HG03558 (cell line): ENCODE results near the gene DPP8.
"Not testable (repeated sequence)": the region's sequence is repeated elsewhere in the genome, so short reads cannot be mapped to it uniquely, and the experiment has no call there.

Experiments
- ATAC-seq: cut with Tn5 transposase; IDR thresholded peaks from one replicate; pipeline ENCODE4 v1.9.1; 2021; ENCODE audit warnings: moderate number of reproducible peaks; ENCODE audit not compliant: unreplicated experiment; ENCODE audit errors: extremely low read depth

DPP8 gene

DNA sequence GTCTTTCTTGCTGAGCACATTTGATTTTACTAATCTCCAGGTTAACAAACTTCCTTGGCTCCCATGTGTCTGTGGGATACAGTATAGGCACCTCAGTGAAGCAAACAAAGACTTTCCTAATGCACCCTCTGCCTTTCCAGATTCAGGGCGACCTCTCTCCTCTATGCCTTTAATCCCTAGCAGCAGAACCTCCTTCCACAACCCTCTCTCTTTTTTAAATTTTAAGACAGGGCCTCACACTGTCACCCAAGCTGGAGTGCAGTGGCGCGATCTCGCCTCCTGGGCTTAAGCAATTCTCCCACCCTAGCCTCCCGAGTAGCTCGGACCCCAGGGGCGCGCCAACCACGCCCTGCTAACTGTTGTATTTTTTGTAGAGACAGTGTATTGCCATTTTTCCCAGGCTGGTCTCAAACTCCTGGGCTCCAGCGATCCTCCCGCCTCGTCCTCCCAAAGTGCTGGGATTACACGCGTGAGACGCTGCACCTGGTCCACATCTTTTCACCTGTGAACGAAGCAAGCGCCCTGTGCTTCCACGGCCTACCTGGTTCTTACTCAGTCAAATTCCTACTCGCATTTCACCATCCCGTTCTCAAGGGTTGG is 11.1 kb upstream of the DPP8 start:
- ATAC-seq = no peak

DNA sequence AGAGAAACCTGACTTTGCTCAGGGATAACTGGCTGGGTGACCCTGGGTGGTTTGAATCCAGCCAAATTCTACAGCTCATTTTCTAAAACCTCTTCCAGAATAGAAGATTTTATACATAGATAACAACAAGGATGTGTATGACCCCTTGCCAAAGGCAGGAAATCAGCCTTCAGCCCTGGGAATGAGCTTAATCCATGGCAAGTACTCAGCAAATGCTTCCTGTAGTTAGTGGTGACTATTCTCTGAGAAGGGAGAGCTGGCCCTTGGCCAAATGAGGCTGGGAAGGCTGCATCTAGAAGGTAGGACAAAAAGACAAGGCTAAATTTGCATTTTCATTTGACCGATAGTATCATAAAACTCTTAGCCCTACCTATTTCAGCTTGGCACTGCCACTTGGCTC is 8.1 kb upstream of the DPP8 start:
- no peak for ATAC-seq

DNA sequence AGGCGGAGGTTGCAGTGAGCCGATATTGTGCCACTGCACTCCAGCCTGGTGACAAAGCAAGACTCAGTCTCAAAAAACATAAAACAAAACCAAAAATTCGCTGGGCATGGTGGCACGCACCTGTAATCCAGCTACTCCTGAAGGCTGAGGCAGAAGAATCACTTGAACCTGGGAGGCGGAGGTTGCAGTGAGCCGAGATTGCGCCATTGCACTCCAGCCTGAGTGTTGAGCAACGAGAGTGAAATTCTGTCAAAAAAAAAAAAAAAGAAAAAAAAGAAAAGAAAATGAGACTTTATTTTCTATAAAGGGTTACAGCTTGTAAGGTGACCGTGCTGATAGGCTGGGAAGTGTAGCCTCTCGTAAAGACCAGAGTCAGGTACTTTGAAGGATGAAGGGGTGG is 6.7 kb upstream of the DPP8 start:
- ATAC-seq = no peak

DNA sequence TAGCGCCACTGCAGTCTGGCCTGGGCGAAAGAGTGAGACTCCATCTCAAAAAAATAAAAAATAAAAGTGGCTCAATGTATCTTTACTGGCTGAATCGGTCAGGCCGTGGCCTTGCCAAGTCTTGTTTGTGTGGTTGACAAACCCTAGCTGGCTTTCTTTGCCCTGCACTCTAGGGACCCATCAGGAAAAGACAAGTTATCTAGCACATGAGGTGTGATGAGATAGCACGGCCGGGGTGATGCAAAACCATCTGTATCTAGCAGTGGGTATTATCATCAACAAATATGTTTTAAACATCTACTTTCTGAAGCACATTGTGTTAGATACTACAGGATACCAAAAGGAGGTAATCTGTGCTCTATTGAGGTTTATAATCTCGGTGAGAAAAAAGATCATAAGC is 3.9 kb upstream of the DPP8 start:
- ATAC-seq = no peak

DNA sequence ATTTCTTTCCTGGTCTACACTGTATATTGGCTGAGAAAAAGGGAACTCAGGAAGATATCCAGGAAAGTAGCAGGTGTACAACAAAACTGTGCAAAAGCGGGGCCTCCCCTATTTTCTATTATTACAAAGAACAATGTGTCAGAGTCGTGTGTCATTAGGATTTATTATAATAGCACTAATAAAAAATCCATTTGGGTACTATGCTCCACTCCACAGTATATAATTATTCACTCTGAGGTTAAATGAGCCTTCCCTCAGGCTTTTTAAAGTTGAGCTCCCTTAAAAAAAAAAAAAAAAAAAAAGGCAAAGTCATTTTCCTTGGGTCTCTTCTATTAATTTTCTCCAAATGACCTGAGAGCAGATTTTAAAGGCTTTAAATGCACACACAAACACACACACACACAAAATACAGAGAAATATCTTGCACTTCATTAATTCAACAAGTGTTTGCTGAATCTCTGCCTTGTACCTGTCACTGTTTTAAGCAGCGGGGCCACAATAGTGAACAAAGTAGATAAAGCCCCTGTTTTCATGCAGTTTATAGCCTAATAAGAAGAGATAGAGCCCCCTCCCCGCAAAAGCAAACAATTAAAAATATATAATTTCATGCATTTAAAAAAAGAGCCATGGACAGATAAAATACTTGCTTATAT is 1.3 kb upstream of the DPP8 start:
- no peak for ATAC-seq

DNA sequence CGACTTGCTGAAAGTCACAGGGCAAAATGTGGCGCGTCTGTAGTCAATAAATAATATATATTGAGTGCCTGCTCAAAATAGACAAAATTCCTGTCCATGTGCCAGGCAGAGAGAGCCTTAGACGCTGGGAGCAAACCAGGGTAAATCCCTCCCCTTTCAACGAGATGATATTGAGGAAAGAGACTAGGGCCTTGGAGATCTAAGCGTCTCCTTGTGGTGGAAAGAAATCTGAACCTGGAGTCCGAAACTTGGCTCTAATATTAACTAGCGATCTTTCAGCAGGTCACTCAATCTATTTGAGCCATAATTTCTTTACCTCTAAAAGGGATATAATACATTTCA is 348 bp upstream of the DPP8 start:
- no peak for ATAC-seq

DNA sequence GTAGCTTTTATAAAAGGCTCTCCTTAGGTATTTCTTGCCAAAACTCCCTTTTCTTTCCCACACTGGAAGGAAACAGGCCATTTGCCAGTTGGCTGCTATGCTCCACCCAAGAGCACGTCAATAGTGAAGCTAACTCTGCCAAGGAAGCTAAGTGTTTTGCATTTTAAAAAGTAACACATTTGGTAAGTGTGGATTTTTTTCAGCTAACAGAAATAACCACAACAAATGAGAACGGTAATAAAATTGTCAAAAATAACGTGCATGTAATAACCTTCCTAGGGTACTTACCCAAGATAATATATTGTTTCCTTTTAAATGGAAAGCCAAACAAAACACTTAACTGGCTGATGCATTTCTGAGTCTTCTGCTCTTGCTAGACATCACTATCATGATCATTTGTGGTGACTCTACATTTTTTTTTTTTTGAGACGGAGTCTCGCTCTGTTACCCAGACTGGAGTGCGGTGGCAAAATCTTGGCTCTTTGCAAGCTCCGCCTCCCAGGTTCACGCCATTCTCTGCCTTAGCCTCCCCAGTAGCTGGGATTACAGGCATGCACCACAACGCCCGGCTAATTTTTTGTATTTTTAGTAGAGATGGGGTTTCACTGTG is 4.6 kb downstream of the DPP8 start:
- no peak for ATAC-seq

DNA sequence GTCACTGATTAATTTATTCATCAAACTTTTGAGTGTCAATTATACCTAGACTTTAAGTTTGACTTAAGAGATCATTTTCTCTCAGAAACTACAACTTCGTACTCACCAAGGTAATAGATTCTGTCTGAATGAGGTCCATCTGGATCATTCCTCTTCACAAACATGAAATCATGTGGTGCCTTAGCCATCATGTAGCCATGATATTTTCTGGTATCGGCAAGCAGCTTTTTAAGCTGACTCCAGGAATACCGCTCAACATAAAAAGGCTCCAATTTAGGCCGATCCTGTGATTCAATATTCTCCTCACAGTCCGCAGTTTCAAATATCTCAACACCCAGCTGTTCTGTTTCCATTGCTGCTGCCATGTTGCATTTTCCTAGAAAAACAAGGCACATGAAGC is 5.3 kb downstream of the DPP8 start:
- ATAC-seq = no peak

DNA sequence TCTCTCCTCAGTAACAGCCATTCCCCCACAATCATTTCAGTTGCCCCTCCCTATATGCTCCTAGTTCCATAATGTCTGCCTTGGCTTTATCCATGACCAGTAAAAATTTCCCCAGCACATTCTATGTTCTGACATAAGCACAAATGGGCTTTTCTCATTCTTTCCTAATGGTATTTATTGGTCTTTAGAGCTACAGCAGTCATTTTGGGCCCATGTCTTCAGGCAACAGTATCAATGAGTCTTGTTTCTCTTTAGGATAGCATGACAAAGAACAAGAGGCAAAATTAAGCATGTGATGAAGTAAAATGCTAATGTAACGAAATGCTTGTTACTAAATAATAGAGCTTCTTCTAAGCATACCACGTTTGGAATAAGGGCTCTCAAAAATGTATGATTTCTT is 8.2 kb downstream of the DPP8 start:
- ATAC-seq = no peak

DNA sequence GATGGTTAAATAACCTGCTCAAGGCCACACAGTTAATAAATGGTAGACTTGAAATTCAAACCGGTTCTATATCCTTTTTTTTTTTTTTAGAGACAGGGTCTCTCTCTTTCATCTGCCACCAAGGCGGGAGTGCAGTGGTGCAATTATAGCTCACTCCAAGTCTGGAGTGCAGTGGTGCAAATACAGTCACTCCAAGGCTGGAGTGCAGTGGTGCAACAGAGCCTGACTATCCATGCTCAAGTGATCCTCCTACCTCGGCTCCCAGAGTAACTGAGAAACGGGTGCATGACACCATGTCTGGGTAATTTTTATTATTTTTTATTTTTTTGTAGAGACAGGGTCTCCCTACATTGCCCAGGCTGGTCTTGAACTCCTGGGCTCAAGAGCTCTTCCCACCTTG is 23.4 kb downstream of the DPP8 start:
- no peak for ATAC-seq

DNA sequence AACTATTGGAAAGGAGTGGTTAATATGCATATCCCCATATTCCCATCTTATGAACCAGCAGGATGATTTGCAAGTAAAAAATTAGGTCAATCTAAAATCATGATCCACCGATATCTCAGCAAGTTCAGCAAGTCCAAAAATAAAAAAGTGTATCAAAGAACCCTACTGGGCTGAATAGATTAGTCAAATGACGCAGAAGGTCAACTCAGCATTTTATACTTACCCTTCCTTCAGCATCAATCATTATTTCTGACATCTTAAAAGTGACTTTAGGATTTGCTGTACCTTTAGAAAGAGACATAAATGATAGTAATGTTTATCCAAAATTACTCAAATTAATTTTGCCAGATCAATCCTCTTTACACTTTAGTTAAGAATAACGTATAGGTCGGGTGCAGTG is 32.6 kb downstream of the DPP8 start:
- no peak for ATAC-seq

DNA sequence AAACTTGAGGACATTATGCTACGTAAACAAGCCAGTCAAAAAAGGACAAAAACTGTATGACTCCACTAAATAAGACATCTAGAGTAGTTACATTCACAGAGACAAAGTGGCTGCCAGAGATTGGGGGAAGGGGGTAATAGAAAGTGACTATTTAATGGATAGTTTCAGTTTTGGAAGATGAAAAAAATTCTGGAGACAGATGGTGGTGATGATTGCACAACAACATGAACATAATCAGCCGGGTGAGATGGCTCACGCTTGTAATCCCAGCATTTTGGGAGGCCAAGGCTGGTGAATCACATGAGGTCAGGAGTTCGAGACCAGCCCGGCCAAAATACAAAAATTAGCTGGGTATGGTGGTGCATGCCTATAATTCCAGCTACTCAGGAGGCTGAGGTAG is 40.6 kb downstream of the DPP8 start:
- no peak for ATAC-seq

DNA sequence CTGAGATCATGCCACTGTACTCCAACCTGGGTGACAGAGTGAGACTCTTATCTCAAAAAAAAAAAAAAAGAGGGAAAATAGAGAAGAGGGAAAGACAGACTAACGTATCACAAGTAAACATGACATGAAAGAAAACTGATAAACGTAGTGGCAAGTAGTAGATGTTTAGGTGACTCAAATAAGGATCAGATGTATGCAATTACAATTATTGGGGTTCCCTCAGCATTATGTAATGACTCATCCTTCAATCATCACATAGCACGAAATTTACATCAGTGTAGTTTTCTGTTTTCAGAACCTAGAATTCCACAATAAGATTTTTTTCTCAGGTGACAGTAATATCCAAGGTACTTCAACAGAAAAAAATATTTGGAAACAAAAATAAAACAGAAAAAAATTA is 46.6 kb downstream of the DPP8 start:
- no peak for ATAC-seq

DNA sequence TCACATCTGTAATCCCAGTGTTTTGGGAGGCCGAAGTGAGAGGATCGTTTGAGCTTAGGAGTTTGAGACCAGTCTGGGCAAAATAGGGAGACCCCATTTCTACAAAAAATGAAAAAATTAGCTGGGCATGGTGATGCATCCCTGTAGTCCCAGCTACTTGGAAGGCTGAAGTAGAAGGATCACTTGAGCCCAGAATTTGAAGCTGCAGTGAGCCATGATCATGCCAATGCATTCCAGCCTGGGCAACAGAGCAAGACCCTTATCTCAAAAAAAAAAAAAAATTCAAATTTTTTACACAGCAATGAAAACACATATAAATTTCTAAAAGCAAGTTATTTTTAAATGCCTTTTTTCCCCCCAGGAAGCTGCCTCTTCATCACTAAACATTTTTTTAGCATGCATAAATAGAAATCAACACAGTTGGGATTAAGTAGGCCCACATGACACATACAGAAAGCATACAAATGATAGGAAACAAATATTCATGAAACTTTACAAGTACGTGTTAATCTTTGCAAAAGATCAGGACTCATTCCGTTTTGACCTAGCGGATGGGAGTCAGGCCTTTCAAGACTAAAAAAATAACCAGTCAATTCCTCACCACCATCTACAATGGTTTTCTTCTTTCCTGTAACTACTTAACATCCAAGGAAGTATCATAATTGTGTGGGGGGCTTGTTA is 49.1 kb downstream of the DPP8 start:
- no peak for ATAC-seq

DNA sequence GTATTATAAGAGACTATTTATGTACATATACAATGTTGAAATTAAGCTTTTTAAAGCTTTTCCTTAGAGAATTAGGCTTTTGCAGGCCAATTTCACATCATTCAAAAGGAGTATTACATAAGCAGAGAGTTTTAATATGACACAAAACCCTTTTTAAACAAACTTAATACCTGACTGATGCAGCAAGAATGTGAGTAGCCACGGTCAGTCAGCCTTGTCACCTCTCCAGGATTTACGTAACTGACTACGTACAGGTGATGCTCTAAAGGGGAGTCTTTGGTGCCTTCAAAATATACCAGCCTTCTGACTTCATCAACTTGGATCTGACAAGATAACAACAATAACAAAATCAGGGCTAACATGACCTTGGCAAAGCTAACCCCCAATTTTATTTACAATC is 50.6 kb downstream of the DPP8 start:
- no peak for ATAC-seq

DNA sequence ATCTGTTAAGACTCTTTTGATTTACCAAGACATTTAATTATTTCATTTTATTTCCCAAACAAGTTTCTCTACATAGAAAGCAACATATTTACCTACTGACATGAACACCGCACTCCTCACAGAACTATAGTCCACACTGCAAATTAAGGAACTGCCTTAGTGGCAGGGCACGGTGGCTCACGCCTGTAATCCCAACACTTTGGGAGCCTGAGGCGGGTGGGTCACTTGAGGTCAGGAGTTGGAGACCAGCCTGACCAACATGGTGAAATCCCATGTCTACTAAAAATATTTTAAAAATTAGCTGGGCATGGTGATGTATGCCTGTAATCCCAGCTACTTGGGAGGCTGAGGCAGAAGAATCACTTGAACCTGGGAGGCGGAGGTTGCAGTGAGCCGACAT is 54.4 kb downstream of the DPP8 start:
- not testable (repeated sequence) for ATAC-seq

DNA sequence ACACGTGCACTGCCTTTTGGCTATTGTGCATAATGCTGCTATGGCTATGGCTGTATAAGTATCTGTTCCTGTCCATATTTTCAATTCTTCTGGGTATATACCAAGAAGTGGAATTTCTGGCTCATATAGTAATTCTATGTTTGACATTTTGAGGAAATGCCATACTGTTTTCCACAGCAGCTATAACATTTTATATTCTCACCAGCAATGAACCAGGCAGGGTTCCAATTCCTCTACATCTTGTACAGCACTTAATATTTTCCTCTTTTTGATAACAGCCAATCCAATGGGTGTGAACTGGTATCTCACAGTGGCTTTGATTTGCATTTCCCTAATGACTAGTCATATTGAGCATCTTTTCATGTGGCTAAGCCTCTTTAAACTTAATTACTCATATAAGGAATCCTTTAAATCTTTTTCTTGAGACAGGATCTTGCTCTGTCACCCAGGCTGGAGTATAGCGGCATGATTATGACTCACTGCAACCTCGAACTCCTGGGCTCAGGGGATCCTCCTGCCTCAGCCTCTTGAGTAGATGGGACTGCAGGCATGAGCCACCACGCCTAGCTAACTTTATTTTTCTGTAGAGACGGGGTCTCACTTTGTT is 56.6 kb downstream of the DPP8 start:
- ATAC-seq = no peak

DNA sequence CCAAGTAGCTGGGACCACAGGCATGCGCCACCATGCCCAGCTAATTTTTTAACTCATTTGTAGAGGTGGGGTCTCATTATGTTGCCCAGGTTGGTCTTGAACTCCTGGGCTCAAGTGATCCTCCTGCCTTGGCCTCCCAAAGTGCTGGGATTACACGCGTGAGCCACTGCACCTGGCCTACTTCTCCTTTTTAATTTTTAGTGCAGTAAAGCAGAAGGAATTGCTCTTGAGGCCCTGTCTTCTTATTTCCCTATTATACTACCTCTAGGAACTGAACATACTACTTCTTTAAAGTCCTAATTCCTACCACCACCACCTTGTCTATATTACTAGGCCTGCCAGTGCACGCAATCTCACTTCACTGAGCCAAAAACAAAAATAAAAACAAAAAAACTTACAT is 62.2 kb downstream of the DPP8 start:
- ATAC-seq = not testable (repeated sequence)

DNA sequence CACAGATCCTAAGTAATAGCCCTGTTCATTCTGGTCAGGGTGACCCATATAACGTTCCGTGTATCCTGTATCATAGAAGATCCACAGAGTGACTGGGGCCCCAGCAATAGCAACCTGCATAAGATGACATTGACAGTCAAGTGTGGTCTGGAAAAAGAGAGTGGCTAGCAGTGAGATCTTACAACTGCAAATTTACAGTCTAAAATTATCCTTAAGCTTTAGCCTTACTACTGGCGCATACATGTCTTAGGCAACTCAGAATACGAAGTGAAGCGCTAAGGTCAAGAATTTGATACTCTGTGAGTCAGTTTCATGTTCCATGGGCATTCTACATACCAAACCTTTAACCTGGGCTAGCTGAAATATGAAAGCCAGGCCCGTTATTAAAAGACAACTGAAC is 65.5 kb downstream of the DPP8 start:
- ATAC-seq = no peak

DNA sequence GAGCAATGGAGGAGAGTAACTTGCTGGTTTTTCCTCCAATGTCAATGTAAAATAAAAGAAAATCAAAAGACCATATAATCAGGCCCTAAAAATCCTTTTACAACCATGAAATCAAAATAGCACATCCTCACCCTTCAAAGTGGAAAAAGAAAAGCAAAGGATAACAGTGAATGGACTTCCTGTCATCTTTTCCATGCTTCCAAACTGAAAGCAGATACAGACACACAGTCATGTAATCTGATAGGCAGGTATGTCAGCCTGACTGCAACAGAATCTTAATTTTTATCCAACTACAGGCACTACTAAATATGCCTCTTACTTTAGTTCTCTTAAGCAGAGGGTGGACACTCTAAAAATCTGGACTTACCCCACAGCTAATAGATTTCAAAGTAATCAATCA is 66.9 kb downstream of the DPP8 start:
- no peak for ATAC-seq

DNA sequence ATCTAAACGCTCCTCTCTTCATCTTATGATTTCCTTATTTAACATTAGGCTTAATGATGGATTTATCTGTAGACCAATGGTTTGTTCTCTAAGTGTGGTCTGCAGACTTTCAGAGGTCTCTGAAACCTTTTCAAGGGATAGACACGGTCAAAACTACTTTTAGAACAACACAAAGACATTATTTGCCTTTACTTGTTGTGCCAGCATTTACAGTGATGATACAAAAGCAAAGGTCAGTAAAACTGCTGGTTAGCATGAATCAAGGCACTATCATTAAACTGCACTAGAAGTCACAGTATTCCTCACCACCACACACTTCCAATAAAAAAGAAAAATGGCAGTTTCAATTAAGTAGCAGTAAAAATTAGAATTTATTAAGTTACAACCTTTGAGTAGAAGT is 70.3 kb downstream of the DPP8 start:
- no peak for ATAC-seq
